ENCODE results near the gene ABCA13. TPM values are rescaled to one million over a fixed set of nuclear protein-coding genes. Genes with fewer than 3 reads are reported as not detected.

ABCA13 gene
- total and polyA plus RNA-seq, 2 donors (not counting 3 experiments of a cell fraction or from before 2014, with no cell fraction given), result 0.01 to 0.11 TPM

DNA sequence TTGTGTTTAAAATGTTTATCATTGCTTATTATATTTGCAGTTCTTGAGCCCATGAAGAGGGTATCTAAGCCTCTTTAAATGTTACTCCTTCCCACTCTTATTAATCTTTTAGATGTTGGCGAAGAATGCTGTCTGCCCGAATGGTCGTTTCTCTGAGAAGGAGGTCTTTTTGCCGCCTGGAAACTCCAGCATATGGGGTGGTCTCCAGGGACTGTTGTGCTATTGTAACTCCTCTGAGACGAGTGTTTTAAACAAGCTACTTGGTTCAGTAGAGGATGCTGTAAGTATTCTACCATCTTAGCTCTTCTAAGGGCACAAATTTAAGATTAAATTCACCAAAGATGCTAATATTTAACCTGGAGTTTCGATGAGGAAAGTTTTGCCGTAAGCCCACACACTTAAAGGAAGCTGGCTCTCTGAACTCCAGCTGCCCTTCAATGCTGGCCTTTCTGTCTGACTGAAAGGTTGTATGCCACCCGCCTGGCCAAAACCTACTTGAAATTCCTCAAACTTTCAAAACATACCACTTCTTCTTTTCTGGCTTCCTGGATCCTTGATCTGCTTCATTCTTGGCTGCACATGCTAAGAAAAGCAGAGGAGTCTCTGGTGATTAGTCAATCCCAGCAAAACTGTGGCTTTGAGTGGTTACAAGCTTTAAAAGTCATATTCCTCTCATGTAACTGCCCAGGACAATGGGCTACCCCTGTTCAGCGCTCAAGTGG lies 74.7 kb downstream of the ABCA13 start:
- H3K79me2 ChIP-seq (ENCODE audit: control insufficient read depth, insufficient read depth, low read length), result no peaks in the 10 kb centered on the region
- H3K9ac ChIP-seq (replicated peaks; ENCODE audit: extremely low read depth, insufficient read depth, low read length), result no peak overlapping the region

More for the DNA sequence above, 74.7 kb downstream of the ABCA13 start:
- Histone ChIP-seq H3K27me3 (ENCODE audit: control insufficient read depth in 2 of 2, insufficient read depth in 2 of 2, low read length in 2 of 2) (no peaks in the 10 kb centered on the region), H2AFZ (ENCODE audit: low read depth, low read length) (no peak overlapping the region), H3K36me3 (ENCODE audit: control insufficient read depth in 2 of 2, extremely low read depth in 1 of 2, insufficient read depth in 2 of 2, low read length in 2 of 2) (no peaks in the 10 kb centered on the region), H3K9me3 (replicated peaks; ENCODE audit: control insufficient read depth, insufficient read depth, low read length) (no peaks in the 10 kb centered on the region), H4K20me1 (replicated peaks; ENCODE audit: control insufficient read depth, extremely low read depth, insufficient read depth, low read length) (no peaks in the 10 kb centered on the region), H3K27ac (ENCODE audit: insufficient read depth, low read depth, low read length) (no peak overlapping the region), H3K4me3 (replicated peaks in 1 of 3; ENCODE audit: insufficient read depth in 1 of 3, low read depth in 1 of 3, low read length in 3 of 3) (no peak overlapping the region), H3K4me2 (ENCODE audit: insufficient read depth, low read length) (no peak overlapping the region), H3K4me1 (ENCODE audit: control insufficient read depth, extremely low read depth, insufficient read depth, low read length) (peaks cover 54% of the 10 kb centered on the region), H3K9me1 (replicated peaks; ENCODE audit: control insufficient read depth, extremely low read depth, insufficient read depth, low read length) (no peaks in the 10 kb centered on the region)
- TF ChIP-seq JUN (IDR thresholded peaks at IDR 0.05; ENCODE audit: borderline replicate concordance, insufficient read depth, insufficient read length, low read depth) (no peak), GATA2 (IDR thresholded peaks at IDR 0.05; ENCODE audit: insufficient read depth, insufficient read length, low read depth, low read length) (no peak), POLR2AphosphoS5 (IDR thresholded peaks at IDR 0.05; ENCODE audit: insufficient read depth, low read depth, low read length) (no peak), MYC (IDR thresholded peaks at IDR 0.05; ENCODE audit: low read depth, low read length) (no peak), EZH2 (IDR thresholded peaks at IDR 0.05; ENCODE audit: borderline replicate concordance, low read depth, low read length, severe bottlenecking) (no peak), FOS (IDR thresholded peaks at IDR 0.05; ENCODE audit: borderline replicate concordance, insufficient read depth, low read length) (no peak), POLR2A (IDR thresholded peaks at IDR 0.05; ENCODE audit: low read depth, low read length) (no peak)
- TF ChIP-seq, protein P1, sequence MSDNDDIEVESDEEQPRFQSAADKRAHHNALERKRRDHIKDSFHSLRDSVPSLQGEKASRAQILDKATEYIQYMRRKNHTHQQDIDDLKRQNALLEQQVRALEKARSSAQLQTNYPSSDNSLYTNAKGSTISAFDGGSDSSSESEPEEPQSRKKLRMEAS (IDR thresholded peaks at IDR 0.05; ENCODE audit: insufficient read depth, insufficient read length), result no peak
- TF ChIP-seq, protein P2, sequence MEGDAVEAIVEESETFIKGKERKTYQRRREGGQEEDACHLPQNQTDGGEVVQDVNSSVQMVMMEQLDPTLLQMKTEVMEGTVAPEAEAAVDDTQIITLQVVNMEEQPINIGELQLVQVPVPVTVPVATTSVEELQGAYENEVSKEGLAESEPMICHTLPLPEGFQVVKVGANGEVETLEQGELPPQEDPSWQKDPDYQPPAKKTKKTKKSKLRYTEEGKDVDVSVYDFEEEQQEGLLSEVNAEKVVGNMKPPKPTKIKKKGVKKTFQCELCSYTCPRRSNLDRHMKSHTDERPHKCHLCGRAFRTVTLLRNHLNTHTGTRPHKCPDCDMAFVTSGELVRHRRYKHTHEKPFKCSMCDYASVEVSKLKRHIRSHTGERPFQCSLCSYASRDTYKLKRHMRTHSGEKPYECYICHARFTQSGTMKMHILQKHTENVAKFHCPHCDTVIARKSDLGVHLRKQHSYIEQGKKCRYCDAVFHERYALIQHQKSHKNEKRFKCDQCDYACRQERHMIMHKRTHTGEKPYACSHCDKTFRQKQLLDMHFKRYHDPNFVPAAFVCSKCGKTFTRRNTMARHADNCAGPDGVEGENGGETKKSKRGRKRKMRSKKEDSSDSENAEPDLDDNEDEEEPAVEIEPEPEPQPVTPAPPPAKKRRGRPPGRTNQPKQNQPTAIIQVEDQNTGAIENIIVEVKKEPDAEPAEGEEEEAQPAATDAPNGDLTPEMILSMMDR (IDR thresholded peaks at IDR 0.05; ENCODE audit: extremely low read depth in 1 of 2, insufficient read depth in 1 of 2, low read depth in 1 of 2, low read length in 2 of 2), result no peak
- POLR2A ChIA-PET, result no interaction called here
- BruUV-seq (replicated peaks), result no TSS peak
- DNase-seq (ENCODE audit: low read depth, low spot score), result peak; percentile 3
- dilution Hi-C loops (cut with MboI; ENCODE audit: extremely low pct_ligation_motif_present, low sequenced_read_pairs) (no loop called here), intact Hi-C loops (cut with micrococcal nuclease) (loop anchor here (2.0 kb wide), 1 partner anchor 305 kb away; no protein-coding TSS in a partner anchor)
- CTCF ChIA-PET, result interaction anchor here (1.3 to 3.0 kb wide), 2 partner anchors 28 to 91 kb away, joined by 6 to 8 read pairs; no protein-coding TSS in a partner anchor
- no peak for FAIRE-seq
